MM.1S (cell line): ENCODE data around the gene CALY.

Experiments used
- CTCF ChIP-seq: fragments of 300-600 bp; sonication (generic); IDR thresholded peaks from 2 replicates; pipeline ENCODE4 v1.5.1; 2016; ENCODE audit warnings: antibody characterized with exemption, low read length, mixed read lengths
- EZH2 ChIP-seq: fragments of 300-600 bp; sonication (generic); optimal IDR thresholded peaks from 2 replicates; pipeline ENCODE3; 2017; ENCODE audit warnings: low read depth, mild to moderate bottlenecking, antibody characterized with exemption, low read length, mixed read lengths
- EZH2phosphoT487 ChIP-seq: fragments of 300-600 bp; sonication (generic); IDR thresholded peaks from 2 replicates; pipeline ENCODE4 v1.6.1; 2018; ENCODE audit warnings: antibody characterized with exemption, low read length

- TF ChIP-seq CTCF (no peak), EZH2 (no peak), EZH2phosphoT487 (no peak)
These were observed 15.0 kb upstream of the CALY start for GRCh38 chr10:133351408-133352318.
